ENCODE measurements around the gene GRK5.

The GRK5 gene

GRCh38 chr10:119367841-119368549, 160.6 kb downstream of the GRK5 start:
- no peak for DNase-seq (ENCODE audit: low spot score)
- no peak for TF ChIP-seq CTCF (IDR thresholded peaks at IDR 0.05; ENCODE audit: extremely low read depth, missing control alignments)

- no peak for DNase-seq (ENCODE audit: low spot score)
- no peak for TF ChIP-seq CTCF (IDR thresholded peaks at IDR 0.05; ENCODE audit: extremely low read depth, missing control alignments)
Observed at GRCh38 chr10:119368581-119368980, 161.2 kb downstream of the GRK5 start.

- DNase-seq (ENCODE audit: low spot score), result peak; percentile 78
Observed at GRCh38 chr10:119368991-119369869, 161.9 kb downstream of the GRK5 start.

GRCh38 chr10:119370111-119370741, 162.9 kb downstream of the GRK5 start:
- no peak for DNase-seq (ENCODE audit: low spot score)
- TF ChIP-seq CTCF (IDR thresholded peaks at IDR 0.05; ENCODE audit: extremely low read depth, missing control alignments), result no peak

More at GRCh38 chr10:119368991-119369869, 161.9 kb downstream of the GRK5 start:
- TF ChIP-seq CTCF (IDR thresholded peaks at IDR 0.05; ENCODE audit: extremely low read depth, missing control alignments), result no peak

- TF ChIP-seq CTCF (IDR thresholded peaks at IDR 0.05; ENCODE audit: extremely low read depth, missing control alignments), result no peak
- no peak for DNase-seq (ENCODE audit: low spot score)
Observed at GRCh38 chr10:119370972-119371703, 163.8 kb downstream of the GRK5 start.

- TF ChIP-seq CTCF (IDR thresholded peaks at IDR 0.05; ENCODE audit: extremely low read depth, missing control alignments), result no peak
- peak; percentile 68 for DNase-seq (ENCODE audit: low spot score)
Observed at GRCh38 chr10:119371704-119372663, 164.6 kb downstream of the GRK5 start.

All from GM20000 (cell line).